ENCODE results near the gene PTPRD. TPM values are rescaled to one million over a fixed set of nuclear protein-coding genes. Genes with fewer than 3 reads are reported as not detected.

The PTPRD gene
- total RNA-seq, 3 donors from 2014 or later = 2.9 to 5.4 (median 3.6) TPM

DNA sequence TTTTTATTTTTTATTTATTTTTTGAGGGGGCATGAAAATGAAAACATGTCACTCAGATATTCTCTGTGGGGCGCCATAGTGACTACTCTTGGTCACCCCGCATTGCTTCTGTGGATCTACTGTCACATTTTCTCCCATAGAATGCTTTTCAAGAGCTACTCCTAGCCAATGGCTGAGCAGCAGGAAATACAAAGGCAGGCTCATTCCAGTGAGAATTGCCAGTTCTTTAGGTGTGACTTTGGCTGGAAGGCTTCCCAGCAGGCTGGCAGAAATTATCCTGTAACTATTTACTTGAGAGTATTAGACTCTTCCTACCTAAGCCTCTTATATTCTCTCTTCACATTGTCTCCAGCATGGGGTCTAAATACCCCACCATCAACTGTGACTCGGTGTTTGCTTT, 21.0 kb upstream of the PTPRD start:
- Histone ChIP-seq H3K36me3 (no peaks in the 10 kb centered on the region), H3K4me3 (no peak overlapping the region), H3K27me3 (no peaks in the 10 kb centered on the region), H3K27ac (no peak overlapping the region), H3K4me1 (no peaks in the 10 kb centered on the region), H3K9me3 (no peaks in the 10 kb centered on the region)
- intact Hi-C loops (cut with DNase I; ENCODE audit: low total_unique reads) = no loop called here
- no peak for DNase-seq (ENCODE audit: low spot score in 2 of 2)
- TF ChIP-seq POLR2A (IDR thresholded peaks at IDR 0.05) (no peak), CTCF (IDR thresholded peaks at IDR 0.05) (no peak), POLR2AphosphoS5 (IDR thresholded peaks at IDR 0.05) (no peak)

GRCh38 chr9:10614196-10614800, 1.5 kb upstream of the PTPRD start:
- Histone ChIP-seq H3K9me3 (no peaks in the 10 kb centered on the region), H3K27me3 (peaks cover 2 to 62% of the 10 kb centered on the region in 2 donors), H3K4me1 (no peaks in the 10 kb centered on the region), H3K4me3 (no peak overlapping the region), H3K27ac (no peak overlapping the region), H3K36me3 (no peaks in the 10 kb centered on the region)
- no peak for TF ChIP-seq CTCF (IDR thresholded peaks at IDR 0.05)
- no peak for TF ChIP-seq POLR2AphosphoS5 (IDR thresholded peaks at IDR 0.05)
- TF ChIP-seq POLR2A (IDR thresholded peaks at IDR 0.05) = no peak
- intact Hi-C loops (cut with DNase I; ENCODE audit: low total_unique reads) = no loop called here
- DNase-seq (ENCODE audit: low spot score in 2 of 2) = no peak

DNA sequence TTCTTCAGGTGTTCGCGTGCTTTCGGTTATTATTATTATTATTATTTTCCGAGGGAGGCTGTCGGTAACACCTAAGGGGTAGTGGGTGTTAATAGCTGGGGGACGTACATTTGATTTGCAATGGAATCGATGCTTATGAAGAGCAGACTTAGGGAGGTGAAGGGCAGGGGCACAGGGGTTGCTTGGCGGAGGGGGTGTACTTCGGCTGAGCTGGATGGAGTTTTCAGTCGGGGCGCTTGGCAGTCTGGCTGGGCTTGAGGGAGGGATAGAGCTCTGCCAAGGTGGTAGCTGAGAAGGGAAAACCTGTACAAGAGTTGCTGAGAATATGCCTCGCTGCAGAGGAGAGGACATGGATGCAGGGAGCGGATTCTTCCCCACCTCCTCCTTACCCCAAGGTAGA, 617 bp upstream of the PTPRD start:
- TF ChIP-seq CTCF (IDR thresholded peaks at IDR 0.05) (no peak), POLR2A (IDR thresholded peaks at IDR 0.05) (no peak), POLR2AphosphoS5 (IDR thresholded peaks at IDR 0.05) (no peak)
- peaks cover 2 to 66% of the 10 kb centered on the region in 2 donors for H3K27me3 ChIP-seq
- DNase-seq (ENCODE audit: low spot score in 2 of 2) = no peak
- intact Hi-C loops (cut with DNase I; ENCODE audit: low total_unique reads) = no loop called here
- H3K4me1 ChIP-seq = no peaks in the 10 kb centered on the region
- no peaks in the 10 kb centered on the region for H3K9me3 ChIP-seq
- H3K36me3 ChIP-seq = no peaks in the 10 kb centered on the region
- peak overlapping the region in 2 of 3 donors; percentile 47 to 70 for H3K4me3 ChIP-seq
- H3K27ac ChIP-seq = no peak overlapping the region

DNA sequence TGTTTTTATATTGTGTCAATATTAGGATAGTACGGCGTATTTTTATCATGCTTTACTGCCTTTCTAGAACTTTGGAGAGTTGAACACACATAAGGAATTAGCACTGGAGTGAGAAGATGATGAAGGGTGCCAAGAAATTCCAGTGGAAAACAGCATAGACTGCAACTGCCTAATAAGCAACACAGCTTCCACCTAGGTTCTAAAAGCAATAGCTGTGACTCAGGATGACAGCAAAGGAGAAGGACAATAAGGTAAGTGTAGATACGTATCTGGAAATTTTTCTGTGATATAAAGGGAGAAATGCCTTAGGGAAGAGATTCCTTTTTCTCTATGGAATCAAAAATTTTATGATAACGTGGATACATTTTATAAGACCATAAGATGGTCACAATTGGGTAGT, 7.4 kb downstream of the PTPRD start:
- H3K27me3 ChIP-seq = peaks cover 0 to 11% of the 10 kb centered on the region in 2 donors
- intact Hi-C loops (cut with DNase I; ENCODE audit: low total_unique reads) = loop anchor here (5.0 kb wide), 1 partner anchor 58 kb away; no protein-coding TSS in a partner anchor
- no peak overlapping the region for H3K27ac ChIP-seq
- H3K36me3 ChIP-seq = no peaks in the 10 kb centered on the region
- DNase-seq (ENCODE audit: low spot score in 2 of 2) = no peak
- TF ChIP-seq CTCF (IDR thresholded peaks at IDR 0.05) (no peak), POLR2A (IDR thresholded peaks at IDR 0.05) (no peak), POLR2AphosphoS5 (IDR thresholded peaks at IDR 0.05) (no peak)
- H3K9me3 ChIP-seq = no peaks in the 10 kb centered on the region
- no peak overlapping the region for H3K4me3 ChIP-seq
- no peaks in the 10 kb centered on the region for H3K4me1 ChIP-seq

DNA sequence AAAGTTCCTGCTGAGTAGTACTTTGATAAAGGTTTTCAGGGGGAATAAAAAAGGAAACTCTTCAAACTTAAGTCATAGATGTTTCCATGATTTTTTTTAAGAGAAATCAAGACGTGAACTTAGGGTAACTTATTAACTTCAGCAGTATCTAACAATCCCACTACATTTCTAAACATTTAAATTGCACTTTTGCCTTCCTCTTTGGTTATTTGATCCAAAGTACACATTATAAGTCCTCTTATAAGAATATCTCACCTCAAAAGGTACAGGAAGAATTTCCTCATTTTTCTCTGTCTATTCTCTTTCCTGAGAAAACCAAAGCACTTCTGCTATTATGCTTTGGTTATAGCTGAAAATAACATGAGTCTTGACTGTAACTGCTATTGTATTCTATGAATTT, 7.9 kb downstream of the PTPRD start:
- Histone ChIP-seq H3K9me3 (no peaks in the 10 kb centered on the region), H3K27me3 (peaks cover 0 to 10% of the 10 kb centered on the region in 2 donors), H3K4me1 (no peaks in the 10 kb centered on the region), H3K4me3 (no peak overlapping the region), H3K27ac (no peak overlapping the region), H3K36me3 (no peaks in the 10 kb centered on the region)
- no peak for TF ChIP-seq CTCF (IDR thresholded peaks at IDR 0.05)
- no peak for TF ChIP-seq POLR2A (IDR thresholded peaks at IDR 0.05)
- no peak for TF ChIP-seq POLR2AphosphoS5 (IDR thresholded peaks at IDR 0.05)
- DNase-seq (ENCODE audit: low spot score in 2 of 2) = no peak
- intact Hi-C loops (cut with DNase I; ENCODE audit: low total_unique reads) = loop anchor here (5.0 kb wide), 1 partner anchor 58 kb away; no protein-coding TSS in a partner anchor
